Large intestine (tissue), 3 donors: ENCODE data around the gene IL1RL2. TPM values are rescaled to one million over a fixed set of nuclear protein-coding genes. Genes with fewer than 3 reads are reported as not detected.

Experiments used
- DNase-seq, 2 donors: peaks; one replicate each; pipeline versions ENCODE4 v3.0.0 to v3.0.0-alpha.2; 2013
- H3K27ac ChIP-seq: one replicate; pipeline ENCODE4 v1.5.1; 2013; ENCODE audit warnings: low read length
- H3K27me3 ChIP-seq: 2 replicates; pipeline ENCODE4 v1.6.1; 2013; ENCODE audit warnings: low read length; ENCODE audit not compliant: control insufficient read depth, insufficient read depth
- H3K36me3 ChIP-seq: 2 replicates; pipeline ENCODE4 v1.6.1; 2013; ENCODE audit warnings: low read length; ENCODE audit not compliant: control insufficient read depth, insufficient read depth
- H3K4me1 ChIP-seq: one replicate; pipeline ENCODE4 v1.6.1; 2013; ENCODE audit warnings: low read length; ENCODE audit not compliant: control insufficient read depth, insufficient read depth
- H3K4me3 ChIP-seq: one replicate; pipeline ENCODE4 v1.5.1; 2013; ENCODE audit warnings: low read length
- H3K9me3 ChIP-seq: one replicate; pipeline ENCODE4 v1.6.1; 2013; ENCODE audit warnings: mild to moderate bottlenecking, low read depth, low read length, moderate library complexity; ENCODE audit not compliant: control insufficient read depth
- WGBS: methylation state at CpG from one replicate; pipeline ENCODE4 v1.1.5; 2013; ENCODE audit warnings: low lambda C conversion rate; ENCODE audit not compliant: insufficient coverage; 5-methylcytosine and 5-hydroxymethylcytosine counted together
- polyA plus RNA-seq: library from polyadenylated mRNA; unstranded; fragments of 120-200 nt; gene quantifications from one replicate; pipeline ENCODE4 v1.2.1, GENCODE V29; 2013

The IL1RL2 gene
- polyA plus RNA-seq, 1 donor = 0.34 TPM

DNA sequence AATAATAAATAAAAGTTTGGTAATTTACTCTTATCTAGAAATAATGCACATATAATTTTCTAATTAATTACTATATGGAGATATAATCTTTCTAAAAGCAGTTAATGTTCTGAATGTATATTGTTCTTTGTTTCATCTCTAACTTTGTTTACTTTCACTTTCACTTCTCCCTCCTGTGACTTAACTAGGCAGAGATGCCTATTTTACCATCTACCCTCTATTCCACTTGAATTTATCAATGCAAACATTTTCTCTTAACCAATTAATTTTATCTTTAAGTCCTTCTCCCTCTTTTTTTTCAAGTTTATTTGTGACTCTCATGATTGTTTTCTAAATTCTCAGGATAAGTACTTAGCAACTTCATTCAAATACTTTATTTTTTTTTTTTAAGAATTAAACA lies 69.5 kb downstream of the IL1RL2 start:
- Histone ChIP-seq H3K27ac (no peak overlapping the region), H3K4me1 (peaks cover 3% of the 10 kb centered on the region), H3K27me3 (peaks cover 13% of the 10 kb centered on the region), H3K36me3 (no peaks in the 10 kb centered on the region), H3K9me3 (no peaks in the 10 kb centered on the region), H3K4me3 (no peak overlapping the region)
- DNase-seq = no peak

DNA sequence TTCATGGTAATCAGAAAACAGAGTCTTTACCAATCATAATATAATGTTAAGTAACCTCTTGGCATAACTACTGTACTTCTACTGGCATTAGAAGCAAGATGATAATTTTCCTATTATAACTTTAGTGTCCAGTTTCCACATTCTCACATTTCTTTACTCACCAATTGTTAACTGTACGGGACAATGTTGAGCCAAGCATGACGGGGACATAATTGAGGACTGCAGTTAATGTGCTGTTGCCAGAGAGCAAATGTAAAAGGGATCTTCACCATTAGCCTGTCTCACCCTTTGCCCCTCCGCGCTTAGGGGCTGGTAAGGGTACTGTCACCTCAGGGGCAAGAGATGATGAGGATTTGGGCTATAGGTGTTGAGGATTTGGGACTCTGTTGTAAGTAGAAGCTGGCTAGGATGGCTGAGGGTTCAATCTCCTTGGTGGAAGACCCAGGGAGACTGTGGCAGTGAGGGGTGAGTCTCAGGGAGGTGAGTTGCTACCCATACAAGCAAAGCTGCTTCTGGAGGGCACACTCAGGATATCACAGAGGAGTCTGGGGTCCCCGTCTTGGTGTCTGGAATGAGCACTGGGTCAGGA lies 70.1 kb downstream of the IL1RL2 start:
- WGBS = 90% methylated on average over 2 of the region's 5 CpGs
- H3K27ac ChIP-seq = no peak overlapping the region
- DNase-seq = no peak
- H3K36me3 ChIP-seq = no peaks in the 10 kb centered on the region
- H3K9me3 ChIP-seq = no peaks in the 10 kb centered on the region
- H3K4me3 ChIP-seq = no peak overlapping the region
- no peaks in the 10 kb centered on the region for H3K4me1 ChIP-seq
- peaks cover 10% of the 10 kb centered on the region for H3K27me3 ChIP-seq

DNA sequence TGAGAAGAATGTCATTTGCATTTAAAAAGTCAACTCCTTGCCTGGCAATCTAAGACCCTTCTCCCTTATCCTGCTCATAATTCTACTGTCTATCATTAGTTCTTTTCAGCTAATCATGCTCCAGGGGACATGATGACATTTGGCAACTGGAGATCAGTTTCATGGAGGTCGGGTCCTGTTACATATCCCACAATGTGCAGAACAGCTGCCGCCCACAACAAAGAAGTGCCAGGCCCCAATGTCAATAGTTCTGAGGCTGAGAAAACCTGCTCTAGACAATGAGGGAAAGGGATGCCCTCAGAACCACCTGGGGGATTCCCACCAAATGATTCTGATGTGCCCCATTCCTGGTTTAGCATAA lies 71.2 kb downstream of the IL1RL2 start:
- no peaks in the 10 kb centered on the region for H3K9me3 ChIP-seq
- H3K4me3 ChIP-seq = no peak overlapping the region
- H3K27ac ChIP-seq = no peak overlapping the region
- H3K4me1 ChIP-seq = no peaks in the 10 kb centered on the region
- no peaks in the 10 kb centered on the region for H3K36me3 ChIP-seq
- peaks cover 8% of the 10 kb centered on the region for H3K27me3 ChIP-seq
- DNase-seq = no peak
- no CpG with 5 or more reads among the region's 2 CpGs for WGBS

DNA sequence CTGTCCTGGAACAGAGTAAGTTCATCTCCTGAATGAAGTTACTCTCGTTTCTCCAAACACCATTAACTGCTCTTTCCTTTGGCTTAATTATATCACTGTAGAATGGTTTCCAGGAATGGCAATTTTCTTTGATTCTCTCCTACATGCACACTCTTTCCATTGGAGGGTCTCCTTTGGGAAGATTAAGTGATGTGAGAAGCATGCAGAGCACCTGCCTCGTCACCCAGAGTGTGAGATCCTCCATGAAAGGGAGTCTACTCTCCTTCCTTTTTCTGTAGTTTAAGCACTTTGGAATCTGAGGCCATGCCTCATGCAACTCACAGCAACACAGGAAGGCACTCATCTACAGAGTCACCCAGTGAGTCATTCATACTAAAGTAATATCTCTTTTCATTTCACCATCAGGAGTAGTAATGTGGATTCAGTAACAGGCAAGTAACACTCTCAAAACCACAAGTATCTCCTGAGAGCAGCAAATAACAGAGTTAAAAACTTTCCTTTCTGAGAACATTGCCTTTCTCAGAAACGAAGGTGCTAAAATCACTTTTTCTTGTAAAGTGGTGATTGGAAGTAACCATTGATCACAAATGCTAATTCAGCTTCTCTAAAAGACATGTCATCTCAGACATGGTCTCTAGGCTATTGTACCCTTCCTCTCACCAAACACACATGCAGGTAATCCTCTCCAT lies 71.7 kb downstream of the IL1RL2 start:
- Histone ChIP-seq H3K9me3 (no peaks in the 10 kb centered on the region), H3K4me1 (no peaks in the 10 kb centered on the region), H3K36me3 (no peaks in the 10 kb centered on the region), H3K27ac (no peak overlapping the region), H3K4me3 (no peak overlapping the region), H3K27me3 (peaks cover 8% of the 10 kb centered on the region)
- WGBS = 100% methylated on average over 1 of the region's 3 CpGs
- no peak for DNase-seq

DNA sequence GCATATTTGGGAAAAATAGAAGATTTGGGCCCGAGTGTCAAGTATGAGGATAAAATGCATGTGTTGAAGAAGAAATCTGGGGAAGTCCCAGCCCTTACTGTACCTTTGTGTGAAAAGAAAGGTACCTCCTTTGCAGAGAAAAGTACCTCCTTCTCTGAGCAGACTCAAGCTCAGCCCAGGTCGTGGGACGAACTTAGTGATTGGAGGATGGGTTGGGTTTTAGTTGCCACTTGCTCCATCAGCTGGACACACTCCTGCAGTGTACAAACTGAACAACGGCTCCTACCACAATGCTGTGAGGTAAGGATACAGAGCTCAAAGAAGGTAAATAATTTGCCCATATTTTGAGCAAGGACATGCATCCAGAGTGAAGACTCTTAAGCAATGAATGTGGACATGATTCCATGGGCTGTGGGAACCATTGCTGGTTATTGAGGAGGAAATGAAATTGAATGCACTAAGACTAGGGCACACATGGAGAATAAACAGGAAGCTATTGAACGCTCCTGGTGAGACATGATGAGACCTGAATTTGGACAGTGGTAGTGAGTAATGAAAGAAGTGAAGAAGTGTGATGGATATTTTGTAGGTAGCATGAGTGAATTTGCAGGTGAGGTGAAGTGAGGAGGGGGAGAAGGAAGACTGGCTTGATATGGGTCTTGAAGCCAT lies 74.8 kb downstream of the IL1RL2 start:
- 86% methylated on average over 1 of the region's 5 CpGs for WGBS
- DNase-seq = no peak
- peaks cover 4% of the 10 kb centered on the region for H3K27me3 ChIP-seq
- no peaks in the 10 kb centered on the region for H3K4me1 ChIP-seq
- no peak overlapping the region for H3K4me3 ChIP-seq
- H3K27ac ChIP-seq = no peak overlapping the region
- H3K36me3 ChIP-seq = no peaks in the 10 kb centered on the region
- no peaks in the 10 kb centered on the region for H3K9me3 ChIP-seq

DNA sequence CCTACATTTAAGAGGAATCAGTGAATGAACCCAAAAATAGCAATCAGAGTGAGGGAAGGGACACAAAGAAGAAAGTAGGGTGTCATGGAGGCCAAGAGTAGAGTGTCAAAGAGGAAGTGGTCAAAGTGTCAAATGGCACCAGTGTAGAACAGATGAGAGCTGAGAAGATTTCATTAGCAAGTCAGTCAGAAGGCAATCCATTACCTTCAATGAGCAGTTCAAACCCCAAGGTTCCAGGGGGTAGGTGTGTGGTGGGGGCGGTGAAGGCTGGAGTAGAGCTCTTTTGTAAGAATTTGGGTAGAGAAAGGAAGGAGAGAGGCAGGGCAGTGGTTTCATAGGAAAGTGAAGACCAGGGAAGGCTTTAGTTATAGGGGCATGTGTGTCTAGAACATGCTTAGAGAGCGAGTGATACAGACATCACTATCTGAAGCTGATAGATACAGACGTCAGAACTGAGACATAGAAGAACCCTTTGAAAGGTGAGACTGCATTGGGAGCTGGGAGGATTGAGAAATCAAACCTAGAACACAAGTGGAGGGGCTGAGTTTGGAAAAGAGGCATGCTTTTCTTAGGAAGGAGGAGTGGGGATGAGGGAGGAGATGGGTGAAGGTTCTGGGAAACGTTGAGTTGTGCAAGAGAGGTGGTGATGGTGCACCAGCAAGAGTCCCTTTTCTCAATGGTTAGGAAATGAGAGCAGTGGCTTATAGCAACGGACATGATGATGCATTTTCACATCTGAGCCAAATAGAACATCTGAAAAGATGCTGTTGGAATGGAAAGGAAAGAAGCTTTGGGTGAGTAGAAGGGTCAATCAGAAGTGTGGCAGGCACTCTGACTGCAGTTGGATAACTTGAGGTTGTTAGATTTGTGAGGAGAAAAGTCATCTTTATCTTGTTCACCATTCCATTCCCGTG lies 75.7 kb downstream of the IL1RL2 start:
- no peak overlapping the region for H3K27ac ChIP-seq
- no peaks in the 10 kb centered on the region for H3K4me1 ChIP-seq
- no peaks in the 10 kb centered on the region for H3K36me3 ChIP-seq
- peaks cover 5% of the 10 kb centered on the region for H3K27me3 ChIP-seq
- WGBS = 60% methylated on average over 2 of the region's 6 CpGs
- no peak overlapping the region for H3K4me3 ChIP-seq
- no peak for DNase-seq
- H3K9me3 ChIP-seq = no peaks in the 10 kb centered on the region

DNA sequence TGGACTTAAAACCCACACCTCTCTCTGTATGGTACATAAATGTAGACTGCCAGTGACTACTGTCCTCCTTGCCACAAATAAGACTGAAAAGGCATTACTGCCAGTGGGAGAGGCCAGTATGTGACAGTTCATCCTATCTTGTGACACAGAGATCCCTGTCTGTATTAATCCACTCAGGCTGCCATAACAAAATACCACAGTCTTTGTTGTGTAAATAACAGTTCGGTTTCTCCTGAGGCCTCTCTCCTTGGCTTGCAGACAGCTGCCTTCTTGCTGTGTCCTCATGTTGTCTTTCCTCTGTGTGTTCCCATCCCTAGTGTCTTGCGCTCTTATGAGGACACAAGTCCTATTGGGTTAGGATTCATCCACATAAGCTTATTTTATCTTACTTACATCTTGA lies 78.1 kb downstream of the IL1RL2 start:
- DNase-seq = no peak
- H3K4me3 ChIP-seq = no peak overlapping the region
- 100% methylated on average over 1 of the region's 2 CpGs for WGBS

DNA sequence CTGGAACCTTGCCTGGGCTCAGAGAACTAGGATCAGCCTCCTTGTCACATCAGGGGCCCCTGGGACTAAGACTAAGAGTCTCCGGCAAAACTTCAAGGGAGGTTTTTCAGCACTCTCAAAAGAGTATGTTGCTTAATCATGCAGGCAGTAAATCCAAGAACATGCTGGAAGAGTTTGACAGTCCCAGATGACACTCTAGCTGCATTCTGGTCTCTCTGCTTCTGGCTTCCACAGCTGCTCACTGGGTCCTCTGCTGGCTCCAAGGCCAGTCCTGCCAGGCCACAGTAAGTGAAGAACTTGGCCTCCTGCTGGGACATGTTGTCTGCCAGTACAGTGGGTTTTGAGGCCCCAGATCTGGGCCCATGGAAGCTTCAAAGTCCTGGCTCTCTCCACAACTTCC lies 79.4 kb downstream of the IL1RL2 start:
- no CpG with 5 or more reads among the region's 1 CpG for WGBS
- no peak overlapping the region for H3K27ac ChIP-seq

More for the DNA sequence above, 78.1 kb downstream of the IL1RL2 start:
- no peaks in the 10 kb centered on the region for H3K4me1 ChIP-seq
- H3K9me3 ChIP-seq = no peaks in the 10 kb centered on the region
- peaks cover 8% of the 10 kb centered on the region for H3K27me3 ChIP-seq
- H3K36me3 ChIP-seq = no peaks in the 10 kb centered on the region
- no peak overlapping the region for H3K27ac ChIP-seq

DNA sequence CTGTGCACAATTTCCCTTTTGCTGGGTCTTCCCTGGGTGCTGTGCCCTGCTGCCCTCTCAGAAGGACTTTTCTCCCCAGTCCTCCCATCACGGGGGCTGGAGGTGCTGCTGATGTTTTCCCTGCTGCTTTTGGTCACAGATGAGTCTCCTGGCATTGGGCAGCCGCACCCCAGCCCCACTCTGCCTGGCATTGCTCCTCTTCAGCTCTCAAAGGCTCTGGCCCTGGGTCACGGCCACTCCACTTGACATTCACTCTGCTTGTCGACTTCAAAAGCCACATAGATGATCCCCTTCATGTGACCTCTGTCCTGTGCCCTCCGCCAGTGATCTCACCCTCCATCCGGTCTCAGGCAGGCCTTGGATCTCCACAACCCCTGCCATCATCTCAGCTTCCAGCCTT lies 81.0 kb downstream of the IL1RL2 start:
- no peak overlapping the region for H3K27ac ChIP-seq
- WGBS = no CpG with 5 or more reads among the region's 6 CpGs
- H3K36me3 ChIP-seq = no peaks in the 10 kb centered on the region

More for the DNA sequence above, 79.4 kb downstream of the IL1RL2 start:
- Histone ChIP-seq H3K36me3 (no peaks in the 10 kb centered on the region), H3K4me1 (no peaks in the 10 kb centered on the region), H3K4me3 (no peak overlapping the region), H3K9me3 (no peaks in the 10 kb centered on the region), H3K27me3 (peaks cover 6% of the 10 kb centered on the region)
- DNase-seq = no peak

DNA sequence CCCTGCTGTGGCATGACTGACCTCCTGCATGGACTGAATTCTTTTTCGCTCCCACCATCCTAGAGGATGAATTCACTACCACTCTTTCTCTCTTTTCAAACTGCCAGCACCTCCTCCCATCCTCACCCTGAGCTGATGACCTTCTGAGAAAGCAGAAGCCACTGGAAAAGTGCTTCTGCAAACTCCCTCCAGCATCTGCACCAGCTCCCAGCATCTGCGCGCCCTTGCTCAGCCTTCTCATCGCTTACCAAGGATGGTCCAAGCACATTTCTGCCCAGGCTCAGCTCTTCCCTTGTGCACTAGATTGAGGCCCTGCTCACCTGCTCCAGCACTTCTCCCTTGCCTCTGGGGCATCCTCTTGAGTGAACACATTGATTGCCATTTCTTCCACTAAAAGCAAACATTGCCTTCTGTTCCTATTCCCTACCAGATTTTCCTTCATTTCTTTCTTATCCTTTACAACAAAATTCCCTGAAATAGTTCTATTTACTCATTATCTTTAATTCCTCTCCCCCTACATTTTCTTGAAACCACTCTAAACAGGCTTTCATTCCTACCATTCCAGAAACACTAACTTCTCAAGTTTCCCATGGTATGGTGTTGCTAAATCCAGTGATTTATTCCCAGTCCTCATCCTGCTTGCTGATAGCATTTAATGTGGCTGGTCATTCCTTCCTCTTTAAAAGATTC lies 81.8 kb downstream of the IL1RL2 start:
- DNase-seq = no peak
- peaks cover 4% of the 10 kb centered on the region for H3K27me3 ChIP-seq
- H3K27ac ChIP-seq = no peak overlapping the region
- H3K4me1 ChIP-seq = no peaks in the 10 kb centered on the region
- H3K36me3 ChIP-seq = no peaks in the 10 kb centered on the region
- no peak overlapping the region for H3K4me3 ChIP-seq
- 100% methylated on average over 1 of the region's 4 CpGs for WGBS
- H3K9me3 ChIP-seq = no peaks in the 10 kb centered on the region

More for the DNA sequence above, 81.0 kb downstream of the IL1RL2 start:
- no peak for DNase-seq
- Histone ChIP-seq H3K4me1 (no peaks in the 10 kb centered on the region), H3K9me3 (no peaks in the 10 kb centered on the region), H3K4me3 (no peak overlapping the region), H3K27me3 (peaks cover 4% of the 10 kb centered on the region)
